H9 (cell line): ENCODE results near the gene SOX15. TPM values are rescaled to one million over a fixed set of nuclear protein-coding genes. Genes with fewer than 3 reads are reported as not detected.

Source experiments
- DNase-seq: peaks from one replicate; pipeline ENCODE4 v3.0.0-alpha.2; 2017
- H2AFZ ChIP-seq: one replicate; pipeline ENCODE4 v1.6.1; 2013; ENCODE audit warnings: mild to moderate bottlenecking, low read length, control low read depth, moderate library complexity
- H2AK5ac ChIP-seq: 2 replicates; pipeline ENCODE4 v1.6.1; 2013; ENCODE audit warnings: low read length, control low read depth, mixed read lengths; ENCODE audit not compliant: insufficient read length
- H2BK120ac ChIP-seq: one replicate; pipeline ENCODE4 v1.6.1; 2013; ENCODE audit warnings: low read depth, mild to moderate bottlenecking, low read length, control low read depth, inconsistent platforms; ENCODE audit not compliant: poor library complexity, severe bottlenecking
- H2BK12ac ChIP-seq: 2 replicates; pipeline ENCODE4 v1.6.1; 2013; ENCODE audit warnings: low read length, control low read depth, mixed read lengths, low read depth; ENCODE audit not compliant: insufficient read length
- H2BK15ac ChIP-seq: 2 replicates; pipeline ENCODE4 v1.6.1; 2013; ENCODE audit warnings: low read depth, low read length, control low read depth
- H2BK20ac ChIP-seq: one replicate; pipeline ENCODE4 v1.6.1; 2013; ENCODE audit warnings: low read depth, mild to moderate bottlenecking, low read length, control low read depth, inconsistent platforms; ENCODE audit not compliant: poor library complexity, severe bottlenecking
- H2BK5ac ChIP-seq: 2 replicates; pipeline ENCODE4 v1.6.1; 2013; ENCODE audit warnings: low read length, control low read depth, mixed read lengths; ENCODE audit not compliant: insufficient read length
- H3K14ac ChIP-seq: 2 replicates; pipeline ENCODE4 v1.6.1; 2013; ENCODE audit warnings: low read length, control low read depth; ENCODE audit not compliant: insufficient read depth
- H3K18ac ChIP-seq: 2 replicates; pipeline ENCODE4 v1.6.1; 2013; ENCODE audit warnings: low read depth, mild to moderate bottlenecking, mixed read lengths, low read length, control low read depth; ENCODE audit not compliant: insufficient read length
- H3K23ac ChIP-seq: 2 replicates; pipeline ENCODE4 v1.6.1; 2013; ENCODE audit warnings: low read length, control low read depth, mixed read lengths, low read depth; ENCODE audit not compliant: insufficient read length
- H3K23me2 ChIP-seq: 2 replicates; pipeline ENCODE4 v1.6.1; 2013; ENCODE audit warnings: low read depth, mild to moderate bottlenecking, mixed read lengths, low read length, control low read depth; ENCODE audit not compliant: insufficient read length, poor library complexity, severe bottlenecking
- H3K27ac ChIP-seq: 2 replicates; pipeline ENCODE4 v1.5.1; 2013; ENCODE audit warnings: low read length, control low read depth, mixed read lengths, low read depth; ENCODE audit not compliant: insufficient read length
- H3K27me3 ChIP-seq: 2 replicates; pipeline ENCODE4 v1.6.1; 2013; ENCODE audit warnings: low read length, control low read depth, inconsistent platforms; ENCODE audit not compliant: insufficient read depth
- H3K4ac ChIP-seq: 2 replicates; pipeline ENCODE4 v1.6.1; 2013; ENCODE audit warnings: low read depth, mild to moderate bottlenecking, control low read depth, inconsistent platforms, low read length, moderate library complexity
- H3K4me1 ChIP-seq: 2 replicates; pipeline ENCODE4 v1.6.1; 2013; ENCODE audit warnings: low read length, control low read depth, inconsistent platforms; ENCODE audit not compliant: insufficient read depth
- H3K4me2 ChIP-seq: 2 replicates; pipeline ENCODE4 v1.6.1; 2013; ENCODE audit warnings: low read length, control low read depth, mixed read lengths; ENCODE audit not compliant: insufficient read length, insufficient read depth
- H3K56ac ChIP-seq: 2 replicates; pipeline ENCODE4 v1.6.1; 2013; ENCODE audit warnings: low read depth, mild to moderate bottlenecking, mixed read lengths, low read length, control low read depth; ENCODE audit not compliant: insufficient read length
- H3K79me1 ChIP-seq: 2 replicates; pipeline ENCODE4 v1.6.1; 2013; ENCODE audit warnings: low read depth, mild to moderate bottlenecking, moderate library complexity, low read length, control low read depth, inconsistent platforms; ENCODE audit not compliant: insufficient read depth, poor library complexity, severe bottlenecking
- H3K79me2 ChIP-seq: 2 replicates; pipeline ENCODE4 v1.6.1; 2013; ENCODE audit warnings: low read length, control low read depth, inconsistent platforms; ENCODE audit not compliant: insufficient read depth
- H3K9ac ChIP-seq: 2 replicates; pipeline ENCODE4 v1.6.1; 2013; ENCODE audit warnings: low read length, control low read depth, mixed read lengths; ENCODE audit not compliant: insufficient read length; ENCODE audit errors: extremely low read depth
- H3K9me3 ChIP-seq: one replicate; pipeline ENCODE4 v1.6.1; 2013; ENCODE audit warnings: low read depth, low read length, inconsistent platforms; ENCODE audit not compliant: control insufficient read depth
- H3T11ph ChIP-seq: one replicate; pipeline ENCODE4 v1.6.1; 2013; ENCODE audit warnings: mild to moderate bottlenecking, low read length, control low read depth, inconsistent platforms
- H4K20me1 ChIP-seq: one replicate; pipeline ENCODE4 v1.6.1; 2013; ENCODE audit not compliant: control insufficient read depth, insufficient read length, insufficient read depth
- H4K5ac ChIP-seq: 2 replicates; pipeline ENCODE4 v1.6.1; 2013; ENCODE audit warnings: low read depth, mild to moderate bottlenecking, mixed read lengths, low read length, control low read depth; ENCODE audit not compliant: insufficient read length
- H4K8ac ChIP-seq: replicated peaks from 2 replicates; pipeline ENCODE4 v1.6.1; 2013; ENCODE audit warnings: low read length, control low read depth, mixed read lengths, low read depth; ENCODE audit not compliant: insufficient read length
- H4K91ac ChIP-seq: 2 replicates; pipeline ENCODE4 v1.6.1; 2013; ENCODE audit warnings: low read depth, mild to moderate bottlenecking, moderate library complexity, mixed read lengths, low read length, control low read depth; ENCODE audit not compliant: insufficient read length
- H3K27ac Mint-ChIP-seq, 3 experiments: 2 replicates in 2 of 3; 3 replicates in 1 of 3; pipeline ENCODE4 v1.8.0; 2020 to 2021; ENCODE audit warnings: mixed read lengths in 3 of 3, mild to moderate bottlenecking in 1 of 3, moderate library complexity in 1 of 3
- H3K27me3 Mint-ChIP-seq: 2 replicates; pipeline ENCODE4 v1.8.0; 2021; ENCODE audit warnings: low read depth, mild to moderate bottlenecking, moderate library complexity, mixed read lengths
- H3K36me3 Mint-ChIP-seq, 3 experiments: 2 replicates in 2 of 3; 3 replicates in 1 of 3; pipeline ENCODE4 v1.8.0; 2020 to 2021; ENCODE audit warnings: low read depth in 3 of 3, mixed read lengths in 3 of 3; ENCODE audit not compliant: insufficient read depth in 1 of 3
- H3K4me1 Mint-ChIP-seq, 2 experiments: 2 replicates each; pipeline ENCODE4 v1.8.0; 2020; ENCODE audit warnings: mixed read lengths in 2 of 2
- H3K4me3 Mint-ChIP-seq, 2 experiments: 2 replicates in 1 of 2; 3 replicates in 1 of 2; pipeline ENCODE4 v1.8.0; 2020 to 2021; ENCODE audit warnings: mild to moderate bottlenecking in 2 of 2, mixed read lengths in 2 of 2, moderate library complexity in 1 of 2
- H3K9me3 Mint-ChIP-seq, 2 experiments: 2 replicates in 1 of 2; 3 replicates in 1 of 2; pipeline ENCODE4 v1.8.0; 2020; ENCODE audit warnings: mild to moderate bottlenecking in 2 of 2, mixed read lengths in 2 of 2, moderate library complexity in 1 of 2
- CTCF ChIP-seq: fragments of 200-600 bp; sonication (generic); conservative IDR thresholded peaks from 3 replicates; pipeline ENCODE4 v1.8.0; 2021; ENCODE audit warnings: antibody characterized with exemption, mild to moderate bottlenecking
- WGBS: extraction: QIAGEN DNeasy Blood & Tissue Kit; methylation state at CpG from one replicate; pipeline ENCODE4 v1.1.7; 2013; ENCODE audit warnings: missing lambda C conversion rate, low lambda C conversion rate, mixed read lengths; ENCODE audit not compliant: insufficient read length; ENCODE audit errors: extremely low coverage; 5-methylcytosine and 5-hydroxymethylcytosine counted together
- total RNA-seq: library from RNA; stranded (reverse); gene quantifications from 2 replicates; pipeline ENCODE4 v1.2.1, GENCODE V29; 2021

Gene SOX15
- total RNA-seq, 1 experiment from 2014 or later, result 7.7 TPM

GRCh38 chr17:7579001-7579833 lies 10.7 kb downstream of the SOX15 start, which contains the start of gene CD68:
TSS of gene CD68 (plus strand) at chr17:7579638. CDS start at chr17:7579678, 40 bp downstream.
- Histone ChIP-seq H3K9me3 (no peaks in the 10 kb centered on the region), H3K4ac (no peak within 1 kb of the TSS), H3K9ac (no peak within 1 kb of the TSS), H3K23me2 (peaks cover 1% of the 10 kb centered on the region), H3K23ac (no peak within 1 kb of the TSS), H3K27me3 (no peaks in the 10 kb centered on the region), H2BK5ac (no peak within 1 kb of the TSS), H3K4me1 (0 out of 2 replicates have a peak, but pooled peaks cover 4% of the 10 kb centered on the region), H2AFZ (no peak within 1 kb of the TSS), H2BK120ac (no peak within 1 kb of the TSS), H3K14ac (no peak within 1 kb of the TSS), H3K18ac (no peak within 1 kb of the TSS), H2BK12ac (no peak within 1 kb of the TSS), H4K91ac (no peak within 1 kb of the TSS), H4K8ac (no peak within 1 kb of the TSS), H3K56ac (no peak within 1 kb of the TSS), H4K5ac (no peak within 1 kb of the TSS), H2AK5ac (no peak within 1 kb of the TSS), H3K79me2 (peaks cover 6% of the 10 kb centered on the region; the same call in 1 of the 2 replicates), H3K79me1 (peaks cover 2% of the 10 kb centered on the region), H4K20me1 (no peaks in the 10 kb centered on the region), H3K4me2 (no peak within 1 kb of the TSS), H3T11ph (no peak within 1 kb of the TSS), H2BK15ac (no peak within 1 kb of the TSS), H3K27ac (no peak within 1 kb of the TSS), H2BK20ac (no peak within 1 kb of the TSS)
- Mint-ChIP-seq H3K4me3 (peak within 1 kb of the TSS; percentile 12 to 43), H3K27me3 (peaks cover 2% of the 10 kb centered on the region), H3K9me3 (peaks cover 0 to 3% of the 10 kb centered on the region in 2 experiments; a peak in 1 of 5 replicates), H3K27ac (peak within 1 kb of the TSS; percentile 62 to 98 (median 96)), H3K4me1 (peaks cover 52 to 58% of the 10 kb centered on the region in 2 experiments), H3K36me3 (peaks cover 45 to 66% (median 54%) of the 10 kb centered on the region in 3 experiments)
- peak; percentile 89 for DNase-seq
- no CpG with 5 or more reads among the region's 7 CpGs for WGBS
- TF ChIP-seq CTCF, result no peak
